Measurements from ENCODE around the gene DOCK11. TPM values are rescaled to one million over a fixed set of nuclear protein-coding genes. Genes with fewer than 3 reads are reported as not detected.

The DOCK11 gene
- total and polyA plus RNA-seq, 2 of the 4 experiments (the other 2 are of a cell fraction): 3.9 to 13.1 TPM

DNA sequence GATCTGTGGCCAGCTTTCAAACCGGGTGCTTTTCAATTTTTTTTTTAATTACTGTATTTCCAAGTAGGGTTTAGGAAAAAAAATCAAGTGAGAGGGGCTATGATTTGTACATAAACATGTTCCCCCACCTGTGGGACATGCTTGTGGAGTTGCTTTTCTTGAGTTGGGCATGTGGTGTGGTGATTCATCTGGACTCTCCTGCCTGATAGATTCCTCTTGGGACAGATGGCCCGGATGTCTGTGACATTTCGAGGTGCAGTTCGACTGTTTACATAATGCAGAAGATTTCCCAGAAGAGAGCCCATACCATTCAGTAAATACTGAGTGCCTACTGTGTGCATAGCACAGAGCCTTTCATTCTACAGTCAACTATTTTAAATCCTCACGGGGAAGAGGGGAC lies 49.9 kb downstream of the DOCK11 start:
- Histone ChIP-seq H3K27me3 (ENCODE audit: control insufficient read depth, insufficient read depth, low read length) (no peaks in the 10 kb centered on the region), H4K5ac (ENCODE audit: low read depth, low read length) (peak overlapping the region; percentile 18; the same call in 1 of the 2 replicates), H3K9ac (ENCODE audit: low read depth, low read length) (no peak overlapping the region), H3K56ac (ENCODE audit: extremely low read depth, insufficient read depth, low read length) (no peak overlapping the region), H2BK15ac (ENCODE audit: low read depth, low read length) (peak overlapping the region; percentile 5; the same call in 1 of the 3 replicates), H3K14ac (replicated peaks; ENCODE audit: low read depth, low read length) (no peak overlapping the region), H2BK120ac (ENCODE audit: low read depth, low read length) (0 out of 2 replicates have a peak overlapping the region, but pooled peaks have one; percentile 80), H3K79me1 (ENCODE audit: low read depth in 1 of 2, low read length in 2 of 2) (peaks cover 0 to 3% of the 10 kb centered on the region in 2 experiments; a peak in 1 of 4 replicates), H4K91ac (ENCODE audit: insufficient read depth, low read depth, low read length) (no peak overlapping the region), H3K9me3 (ENCODE audit: control insufficient read depth, insufficient read depth, low read length) (no peaks in the 10 kb centered on the region), H2AFZ (replicated peaks; ENCODE audit: low read length, poor library complexity) (no peak overlapping the region), H3K4me2 (ENCODE audit: low read depth, low read length) (peak overlapping the region; percentile 8; the same call in 1 of the 2 replicates), H4K8ac (ENCODE audit: low read depth in 2 of 2, low read length in 2 of 2) (no peak overlapping the region; a peak in 1 of 4 replicates), H2BK5ac (ENCODE audit: low read depth, low read length, poor library complexity, severe bottlenecking) (peak overlapping the region; percentile 79), H3K27ac (ENCODE audit: insufficient read depth, low read length) (peak overlapping the region; percentile 40; the same call in 1 of the 2 replicates), H3K4me3 (ENCODE audit: insufficient read depth, low read depth, low read length) (no peak overlapping the region), H2AK5ac (ENCODE audit: low read depth, low read length) (no peak overlapping the region), H2AK9ac (replicated peaks; ENCODE audit: low read depth, low read length, poor library complexity) (no peak overlapping the region), H3K4ac (ENCODE audit: low read depth, low read length) (0 out of 2 replicates have a peak overlapping the region, but pooled peaks have one; percentile 15), H3K23ac (ENCODE audit: low read depth, low read length) (no peak overlapping the region), H3K18ac (ENCODE audit: low read depth, low read length) (peak overlapping the region; percentile 55; the same call in 1 of the 2 replicates), H3K36me3 (ENCODE audit: control insufficient read depth, insufficient read depth, low read length) (0 out of 2 replicates have a peak, but pooled peaks cover 3% of the 10 kb centered on the region), H2BK20ac (ENCODE audit: low read depth, low read length) (no peak overlapping the region), H4K20me1 (ENCODE audit: insufficient read depth, low read length) (no peaks in the 10 kb centered on the region), H3K4me1 (ENCODE audit: control insufficient read depth, insufficient read depth, low read length) (peaks cover 6% of the 10 kb centered on the region), H3K9me1 (ENCODE audit: insufficient read depth, low read length) (no peaks in the 10 kb centered on the region)
- ChIA-PET CTCF (no interaction called here), POLR2A (ENCODE audit: unreplicated experiment) (no interaction called here)
- in situ Hi-C loops (cut with MboI; ENCODE audit: low sequenced_read_pairs): no loop called here
- ATAC-seq (ENCODE audit: low read depth) (no peak), DNase-seq (peak; percentile 31)
- no CpG with 5 or more reads among the region's 5 CpGs for WGBS, 2 experiments (ENCODE audit: extremely low coverage in 2 of 2, insufficient read length in 1 of 2)
- TF ChIP-seq MXI1 (IDR thresholded peaks at IDR 0.05; ENCODE audit: borderline replicate concordance, low read depth, low read length) (no peak), RCOR1 (IDR thresholded peaks at IDR 0.05; ENCODE audit: insufficient replicate concordance, low read length) (no peak), SMC3 (IDR thresholded peaks at IDR 0.05; ENCODE audit: low read depth, low read length) (no peak), FOS (IDR thresholded peaks at IDR 0.05; ENCODE audit: low read depth, low read length) (no peak)
- TF ChIP-seq, protein P1, sequence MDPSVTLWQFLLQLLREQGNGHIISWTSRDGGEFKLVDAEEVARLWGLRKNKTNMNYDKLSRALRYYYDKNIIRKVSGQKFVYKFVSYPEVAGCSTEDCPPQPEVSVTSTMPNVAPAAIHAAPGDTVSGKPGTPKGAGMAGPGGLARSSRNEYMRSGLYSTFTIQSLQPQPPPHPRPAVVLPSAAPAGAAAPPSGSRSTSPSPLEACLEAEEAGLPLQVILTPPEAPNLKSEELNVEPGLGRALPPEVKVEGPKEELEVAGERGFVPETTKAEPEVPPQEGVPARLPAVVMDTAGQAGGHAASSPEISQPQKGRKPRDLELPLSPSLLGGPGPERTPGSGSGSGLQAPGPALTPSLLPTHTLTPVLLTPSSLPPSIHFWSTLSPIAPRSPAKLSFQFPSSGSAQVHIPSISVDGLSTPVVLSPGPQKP (IDR thresholded peaks at IDR 0.05; ENCODE audit: borderline replicate concordance, low read depth, low read length): no peak
- dilution Hi-C loops (cut with HindIII; ENCODE audit: low sequenced_read_pairs, unreplicated experiment): no loop called here
- intact Hi-C loops (cut with micrococcal nuclease): no loop called here
- no TSS peak for BruUV-seq (replicated peaks)
